Muscle layer of colon (tissue), 2 donors: ENCODE results near the gene RENBP.

Experiments used
- H3K27ac ChIP-seq: one replicate; pipeline ENCODE4 v1.7.0; 2013; ENCODE audit warnings: low read depth, mild to moderate bottlenecking, low read length, moderate library complexity
- H3K27me3 ChIP-seq, 2 donors: one replicate each; pipeline ENCODE4 v1.7.0; 2013; ENCODE audit warnings: low read length in 2 of 2, mild to moderate bottlenecking in 2 of 2; ENCODE audit not compliant: insufficient read depth in 2 of 2, control insufficient read depth in 1 of 2
- H3K36me3 ChIP-seq: one replicate; pipeline ENCODE4 v1.7.0; 2013; ENCODE audit warnings: mild to moderate bottlenecking, low read length; ENCODE audit not compliant: insufficient read depth
- H3K4me1 ChIP-seq: one replicate; pipeline ENCODE4 v1.7.0; 2013; ENCODE audit warnings: mild to moderate bottlenecking, low read length; ENCODE audit not compliant: insufficient read depth
- H3K4me3 ChIP-seq, 2 donors: one replicate each; pipeline ENCODE4 v1.7.0; 2013; ENCODE audit warnings: low read length in 2 of 2, low read depth in 1 of 2, mild to moderate bottlenecking in 1 of 2, moderate library complexity in 1 of 2
- H3K9ac ChIP-seq: one replicate; pipeline ENCODE4 v1.7.0; 2013; ENCODE audit warnings: low read length
- H3K9me3 ChIP-seq: one replicate; pipeline ENCODE4 v1.7.0; 2013; ENCODE audit warnings: mild to moderate bottlenecking, low read length
- donor health status: abdominal sarcoma.
- donor health status: Adenocarcinoma of cecum.

RENBP gene

DNA sequence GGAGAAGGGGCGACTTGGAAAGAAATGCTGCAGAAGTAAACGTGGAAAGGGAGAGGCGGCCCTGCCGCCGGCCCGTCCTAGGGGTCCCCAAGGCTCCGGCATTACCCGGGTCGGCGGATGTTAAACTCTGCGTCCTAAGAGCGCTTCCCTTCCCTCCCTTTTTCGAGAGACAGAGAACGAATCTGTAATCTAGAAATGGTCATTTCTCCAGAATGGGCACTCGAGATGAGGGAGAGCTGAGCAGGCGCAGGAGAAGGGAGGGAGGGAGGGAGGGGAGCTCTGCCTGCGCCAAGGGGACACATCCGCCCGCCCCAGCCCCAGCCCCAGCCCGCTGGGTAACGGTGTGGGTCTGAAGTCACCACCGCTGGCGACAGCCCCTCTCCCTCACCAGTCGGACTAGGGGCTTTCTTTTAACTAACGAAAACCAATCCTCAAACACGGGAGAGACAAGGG is 25.5 kb upstream of the RENBP start:
- Histone ChIP-seq H3K4me3 (peak overlapping the region; percentile 41 to 94), H3K4me1 (peaks cover 48% of the 10 kb centered on the region), H3K9me3 (peaks cover 4% of the 10 kb centered on the region), H3K27ac (peak overlapping the region; percentile 85), H3K36me3 (no peaks in the 10 kb centered on the region), H3K27me3 (peaks cover 0 to 8% of the 10 kb centered on the region in 2 donors), H3K9ac (peak overlapping the region; percentile 65)

DNA sequence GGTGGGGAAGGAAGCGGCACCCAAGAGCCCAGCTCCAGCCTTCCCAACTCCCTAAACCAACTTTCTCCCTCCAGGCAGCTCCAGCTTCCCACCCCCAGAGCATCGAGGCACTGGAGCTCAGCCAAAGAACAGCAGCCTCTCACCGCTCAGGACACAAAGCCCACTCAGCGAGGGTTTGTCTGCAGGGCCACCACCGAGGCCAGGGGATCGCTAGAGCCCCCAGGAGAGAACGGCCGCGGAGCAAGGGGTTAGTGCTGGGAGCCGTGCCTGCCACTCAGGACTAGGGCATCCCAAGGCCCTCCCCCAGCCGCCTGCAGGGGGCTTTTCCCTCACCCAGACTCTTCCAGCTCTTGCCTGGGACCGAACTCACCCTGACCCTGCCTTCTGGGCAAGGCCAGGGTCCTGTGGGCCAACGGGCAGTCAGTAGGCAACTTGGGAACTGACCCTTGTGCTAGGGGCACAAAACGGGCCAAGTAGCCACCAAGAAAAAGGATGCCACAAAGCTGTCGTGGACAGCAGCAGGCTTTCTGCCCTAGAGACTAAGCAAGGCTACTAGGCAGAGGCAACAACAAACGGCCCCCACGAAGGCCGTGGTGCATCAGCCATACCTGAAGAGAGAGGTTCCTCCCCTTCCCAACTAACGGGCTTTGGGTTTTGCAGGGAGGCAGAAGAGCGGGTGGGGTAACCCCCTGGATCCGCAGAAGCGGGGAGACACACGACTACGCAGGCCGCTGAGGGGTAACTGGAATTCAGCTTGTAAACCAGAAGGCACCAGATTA is 24.9 kb upstream of the RENBP start:
- Histone ChIP-seq H3K9ac (peak overlapping the region; percentile 65), H3K9me3 (peaks cover 4% of the 10 kb centered on the region), H3K27ac (peak overlapping the region; percentile 85), H3K4me1 (peaks cover 45% of the 10 kb centered on the region), H3K36me3 (no peaks in the 10 kb centered on the region), H3K27me3 (peaks cover 0 to 8% of the 10 kb centered on the region in 2 donors), H3K4me3 (peak overlapping the region; percentile 41 to 94)

DNA sequence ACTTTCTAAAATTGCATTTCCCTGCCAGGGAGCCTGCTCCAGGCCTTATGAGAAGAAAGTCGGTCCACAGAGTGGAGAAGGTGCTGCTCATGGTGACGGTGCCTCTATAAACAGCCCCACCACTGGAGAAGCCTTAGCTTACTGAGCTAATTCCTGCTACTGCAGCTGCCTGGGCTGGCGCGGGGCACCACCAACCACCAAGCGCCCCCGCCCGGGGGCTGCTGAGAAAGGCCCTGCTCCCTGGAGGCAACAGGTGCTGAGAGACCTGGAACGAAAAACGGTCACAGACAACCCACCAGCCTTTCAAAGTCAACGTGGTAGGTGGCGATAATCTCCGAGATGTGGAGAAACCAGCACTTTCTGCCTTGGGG is 24.3 kb upstream of the RENBP start:
- Histone ChIP-seq H3K4me3 (peak overlapping the region; percentile 41 to 94), H3K4me1 (peaks cover 39% of the 10 kb centered on the region), H3K27ac (peak overlapping the region; percentile 85), H3K27me3 (peaks cover 0 to 8% of the 10 kb centered on the region in 2 donors), H3K9ac (no peak overlapping the region), H3K36me3 (peaks cover 4% of the 10 kb centered on the region), H3K9me3 (peaks cover 4% of the 10 kb centered on the region)

GRCh38 chrX:153968255-153968654 is 23.8 kb upstream of the RENBP start:
- Histone ChIP-seq H3K4me3 (peak overlapping the region; percentile 30 to 94), H3K9me3 (peaks cover 1% of the 10 kb centered on the region), H3K36me3 (peaks cover 9% of the 10 kb centered on the region), H3K27ac (peak overlapping the region; percentile 85), H3K27me3 (peaks cover 0 to 8% of the 10 kb centered on the region in 2 donors), H3K9ac (no peak overlapping the region), H3K4me1 (peaks cover 35% of the 10 kb centered on the region)

DNA sequence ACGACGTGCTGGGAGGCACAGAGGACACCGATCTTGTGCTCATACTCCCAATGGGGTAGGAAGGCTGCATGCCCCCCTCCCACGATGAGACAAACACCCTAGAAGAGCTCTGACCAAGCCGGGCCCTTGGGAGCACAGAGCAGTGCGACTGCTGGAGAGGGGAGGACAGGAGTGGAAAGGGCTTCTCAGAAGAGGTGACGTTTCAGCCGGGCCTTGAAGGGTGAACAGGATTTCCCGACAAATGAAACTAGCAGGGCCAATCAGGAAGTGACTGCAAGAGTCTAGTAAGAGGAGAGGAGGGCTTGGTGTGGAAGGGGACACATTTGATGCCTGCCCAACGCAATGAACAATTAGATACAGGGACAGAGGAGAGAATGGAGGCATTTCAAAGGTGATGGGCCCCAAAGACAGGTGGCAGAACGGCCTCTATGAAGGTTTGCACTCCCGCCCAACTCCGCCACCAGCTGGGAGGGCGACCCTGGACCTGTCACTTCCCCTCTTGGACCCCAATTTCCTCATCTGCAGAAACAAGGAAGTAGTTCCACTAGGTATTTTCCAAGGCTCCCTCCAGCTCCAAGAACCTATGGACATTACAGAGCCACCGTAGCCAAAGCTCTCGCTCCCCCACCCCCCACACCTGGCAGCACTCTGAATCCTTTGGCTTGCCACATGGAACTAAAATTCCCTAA is 23.2 kb upstream of the RENBP start:
- Histone ChIP-seq H3K9me3 (no peaks in the 10 kb centered on the region), H3K27me3 (peaks cover 0 to 8% of the 10 kb centered on the region in 2 donors), H3K36me3 (peaks cover 14% of the 10 kb centered on the region), H3K9ac (no peak overlapping the region), H3K4me3 (no peak overlapping the region), H3K27ac (peak overlapping the region; percentile 85), H3K4me1 (peaks cover 31% of the 10 kb centered on the region)

GRCh38 chrX:153966841-153967535 is 22.5 kb upstream of the RENBP start:
- H3K9ac ChIP-seq, result no peak overlapping the region
- H3K4me3 ChIP-seq, result peak overlapping the region in 1 of 2 donors; percentile 8
- H3K9me3 ChIP-seq, result no peaks in the 10 kb centered on the region
- peaks cover 21% of the 10 kb centered on the region for H3K36me3 ChIP-seq
- peak overlapping the region; percentile 35 for H3K27ac ChIP-seq
- peaks cover 0 to 8% of the 10 kb centered on the region in 2 donors for H3K27me3 ChIP-seq
- peaks cover 31% of the 10 kb centered on the region for H3K4me1 ChIP-seq

GRCh38 chrX:153966283-153966688 is 21.8 kb upstream of the RENBP start:
- Histone ChIP-seq H3K4me1 (peaks cover 31% of the 10 kb centered on the region), H3K27me3 (peaks cover 0 to 8% of the 10 kb centered on the region in 2 donors), H3K27ac (peak overlapping the region; percentile 35), H3K9me3 (no peaks in the 10 kb centered on the region), H3K9ac (no peak overlapping the region), H3K4me3 (peak overlapping the region in 1 of 2 donors; percentile 8), H3K36me3 (peaks cover 28% of the 10 kb centered on the region)

DNA sequence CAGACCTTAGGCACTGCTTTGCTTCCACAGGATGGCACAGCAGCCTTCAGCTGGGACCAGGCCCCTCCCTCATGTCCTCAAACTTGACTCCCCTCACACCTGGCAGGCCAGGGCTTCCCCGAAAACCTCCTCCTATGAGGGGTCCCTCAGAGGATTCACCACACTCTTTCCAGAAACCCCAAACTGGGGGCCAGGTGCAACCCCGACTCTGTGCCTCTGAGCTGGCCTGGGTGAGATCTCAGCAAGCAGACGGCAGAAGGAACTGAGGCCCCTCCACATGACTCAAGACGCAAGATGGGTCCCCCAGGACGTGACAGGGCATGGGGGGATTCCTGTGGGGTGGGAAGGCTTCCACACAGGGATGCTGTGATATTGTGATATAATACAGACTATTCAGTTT is 21.0 kb upstream of the RENBP start:
- Histone ChIP-seq H3K27me3 (peaks cover 0 to 8% of the 10 kb centered on the region in 2 donors), H3K9ac (no peak overlapping the region), H3K4me3 (no peak overlapping the region), H3K27ac (no peak overlapping the region), H3K9me3 (no peaks in the 10 kb centered on the region), H3K4me1 (peaks cover 31% of the 10 kb centered on the region), H3K36me3 (peaks cover 37% of the 10 kb centered on the region)

- peaks cover 30% of the 10 kb centered on the region for H3K4me1 ChIP-seq
- H3K9me3 ChIP-seq, result no peaks in the 10 kb centered on the region
- H3K4me3 ChIP-seq, result no peak overlapping the region
- H3K27me3 ChIP-seq, result peaks cover 0 to 12% of the 10 kb centered on the region in 2 donors
- H3K9ac ChIP-seq, result no peak overlapping the region
- H3K36me3 ChIP-seq, result peaks cover 47% of the 10 kb centered on the region
- H3K27ac ChIP-seq, result no peak overlapping the region
Observed at GRCh38 chrX:153964105-153964504, 19.7 kb upstream of the RENBP start.

DNA sequence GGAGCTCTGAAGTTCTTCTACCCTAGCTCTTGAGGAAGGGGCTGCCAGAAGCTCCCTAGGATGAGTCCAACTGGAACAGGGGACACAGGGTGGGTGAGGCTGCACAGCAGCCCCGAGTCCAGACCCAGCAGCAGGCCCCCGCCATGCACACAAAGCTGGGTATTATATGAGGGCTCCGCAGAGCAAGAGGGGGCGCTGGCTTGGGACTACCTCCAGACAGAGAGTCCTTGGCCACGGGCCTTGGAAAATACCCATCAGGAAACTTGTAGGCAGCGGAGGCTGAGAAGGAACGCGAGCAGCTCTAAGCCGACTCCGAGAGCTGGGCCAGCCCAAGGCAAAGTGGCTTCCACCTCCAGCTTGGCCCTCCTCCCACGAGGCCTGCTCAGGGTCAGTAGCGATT is 19.1 kb upstream of the RENBP start:
- H3K27me3 ChIP-seq, result peaks cover 0 to 16% of the 10 kb centered on the region in 2 donors
- peaks cover 25% of the 10 kb centered on the region for H3K4me1 ChIP-seq
- H3K4me3 ChIP-seq, result no peak overlapping the region
- peaks cover 52% of the 10 kb centered on the region for H3K36me3 ChIP-seq
- H3K9ac ChIP-seq, result no peak overlapping the region
- H3K27ac ChIP-seq, result no peak overlapping the region
- no peaks in the 10 kb centered on the region for H3K9me3 ChIP-seq

DNA sequence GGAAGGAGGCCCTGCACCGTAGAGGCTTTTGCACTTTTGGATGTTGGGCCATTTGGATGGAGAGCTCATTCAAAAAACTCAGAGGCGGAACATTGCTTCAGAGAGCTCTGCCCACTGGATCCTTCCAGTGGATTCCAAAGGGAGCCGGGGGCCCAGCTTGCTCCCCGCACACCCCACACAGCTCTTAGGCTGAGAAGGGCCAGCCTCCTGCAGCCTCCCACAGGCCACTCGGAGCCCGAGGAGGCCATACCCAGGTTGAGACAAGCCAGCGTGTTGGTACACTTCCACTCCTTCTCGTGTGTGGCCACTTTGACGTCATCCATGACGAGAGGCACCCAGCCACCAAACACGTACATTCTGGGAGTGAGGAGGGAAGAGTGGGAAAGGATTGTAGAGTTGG is 16.8 kb upstream of the RENBP start:
- peaks cover 2% of the 10 kb centered on the region for H3K4me1 ChIP-seq
- peaks cover 0 to 16% of the 10 kb centered on the region in 2 donors for H3K27me3 ChIP-seq
- no peak overlapping the region for H3K4me3 ChIP-seq
- H3K9me3 ChIP-seq, result no peaks in the 10 kb centered on the region
- no peak overlapping the region for H3K27ac ChIP-seq
- H3K9ac ChIP-seq, result no peak overlapping the region
- H3K36me3 ChIP-seq, result peaks cover 72% of the 10 kb centered on the region
